ENCODE data around the gene ATP11B. TPM values are rescaled to one million over a fixed set of nuclear protein-coding genes. Genes with fewer than 3 reads are reported as not detected.
A peak's percentile ranks its signal among the peaks of the same experiment; 100 is the strongest.

The ATP11B gene
- total RNA-seq, 1 experiment from 2014 or later = 48.8 TPM

GRCh38 chr3:182913889-182914288 lies 120.6 kb downstream of the ATP11B start:
- intact Hi-C loops (cut with micrococcal nuclease) = no loop called here
- peak; percentile 15; the same call in 1 of the 2 replicates for ATAC-seq
- Histone ChIP-seq H3K9me3 (ENCODE audit: low read length) (no peaks in the 10 kb centered on the region), H3K4me1 (ENCODE audit: insufficient read depth, low read length) (0 out of 2 replicates have a peak, but pooled peaks cover 3% of the 10 kb centered on the region), H2AFZ (ENCODE audit: low read length) (no peak overlapping the region), H3K4me3 (ENCODE audit: low read length) (no peak overlapping the region), H3K79me2 (ENCODE audit: low read length) (no peaks in the 10 kb centered on the region), H3K27me3 (ENCODE audit: low read length) (no peaks in the 10 kb centered on the region), H3K9me2 (replicated peaks; ENCODE audit: low read length) (no peaks in the 10 kb centered on the region), H3K9ac (ENCODE audit: low read length) (no peak overlapping the region), H3F3A (ENCODE audit: low read length, unreplicated experiment) (no peaks in the 10 kb centered on the region), H3K36me3 (ENCODE audit: low read depth, low read length) (no peaks in the 10 kb centered on the region), H3K4me2 (ENCODE audit: low read length) (no peak overlapping the region), H3K27ac (ENCODE audit: low read length) (no peak overlapping the region), H4K20me1 (ENCODE audit: low read length) (no peaks in the 10 kb centered on the region)
- CTCF ChIA-PET = no interaction called here
- TF ChIP-seq EZH2phosphoT487 (IDR thresholded peaks at IDR 0.05; ENCODE audit: borderline replicate concordance, low read length) (no peak), EZH2 (IDR thresholded peaks at IDR 0.05; ENCODE audit: low read length, unreplicated experiment) (no peak)
- BruUV-seq (replicated peaks) = no TSS peak
- peak; percentile 18 for DNase-seq
- POLR2A ChIA-PET (ENCODE audit: unreplicated experiment) = no interaction called here

GRCh38 chr3:182914341-182914740 lies 121.0 kb downstream of the ATP11B start:
- H4K20me1 ChIP-seq (ENCODE audit: low read length) = no peaks in the 10 kb centered on the region
- no peak overlapping the region for H3K4me3 ChIP-seq (ENCODE audit: low read length)
- no peaks in the 10 kb centered on the region for H3K79me2 ChIP-seq (ENCODE audit: low read length)
- intact Hi-C loops (cut with micrococcal nuclease) = no loop called here
- TF ChIP-seq CTCF (conservative IDR thresholded peaks at IDR 0.05; ENCODE audit: low read depth, low read length) (no peak), EZH2 (IDR thresholded peaks at IDR 0.05; ENCODE audit: low read length, unreplicated experiment) (no peak), EZH2phosphoT487 (IDR thresholded peaks at IDR 0.05; ENCODE audit: borderline replicate concordance, low read length) (no peak)
- H3F3A ChIP-seq (ENCODE audit: low read length, unreplicated experiment) = no peaks in the 10 kb centered on the region
- 0 out of 2 replicates have a peak, but pooled peaks cover 3% of the 10 kb centered on the region for H3K4me1 ChIP-seq (ENCODE audit: insufficient read depth, low read length)
- H3K9me3 ChIP-seq (ENCODE audit: low read length) = no peaks in the 10 kb centered on the region
- no peak overlapping the region for H3K9ac ChIP-seq (ENCODE audit: low read length)
- POLR2A ChIA-PET (ENCODE audit: unreplicated experiment) = no interaction called here
- H2AFZ ChIP-seq (ENCODE audit: low read length) = no peak overlapping the region
- BruUV-seq (replicated peaks) = no TSS peak
- DNase-seq (no peak), ATAC-seq (peak; percentile 54)
- H3K4me2 ChIP-seq (ENCODE audit: low read length) = no peak overlapping the region
- H3K36me3 ChIP-seq (ENCODE audit: low read depth, low read length) = no peaks in the 10 kb centered on the region
- H3K27me3 ChIP-seq (ENCODE audit: low read length) = no peaks in the 10 kb centered on the region
- CTCF ChIA-PET = no interaction called here
- H3K9me2 ChIP-seq (replicated peaks; ENCODE audit: low read length) = no peaks in the 10 kb centered on the region
- H3K27ac ChIP-seq (ENCODE audit: low read length) = no peak overlapping the region

GRCh38 chr3:182917134-182917533 lies 123.8 kb downstream of the ATP11B start:
- Histone ChIP-seq H3F3A (ENCODE audit: low read length, unreplicated experiment) (no peaks in the 10 kb centered on the region), H3K4me2 (ENCODE audit: low read length) (no peak overlapping the region), H2AFZ (ENCODE audit: low read length) (no peak overlapping the region), H3K36me3 (ENCODE audit: low read depth, low read length) (no peaks in the 10 kb centered on the region), H3K79me2 (ENCODE audit: low read length) (no peaks in the 10 kb centered on the region), H3K9me2 (replicated peaks; ENCODE audit: low read length) (no peaks in the 10 kb centered on the region), H3K4me3 (ENCODE audit: low read length) (no peak overlapping the region), H3K27me3 (ENCODE audit: low read length) (no peaks in the 10 kb centered on the region), H3K9ac (ENCODE audit: low read length) (no peak overlapping the region), H3K27ac (ENCODE audit: low read length) (no peak overlapping the region), H3K9me3 (ENCODE audit: low read length) (no peaks in the 10 kb centered on the region), H4K20me1 (ENCODE audit: low read length) (no peaks in the 10 kb centered on the region), H3K4me1 (ENCODE audit: insufficient read depth, low read length) (0 out of 2 replicates have a peak, but pooled peaks cover 3% of the 10 kb centered on the region)
- no peak for DNase-seq
- ChIA-PET CTCF (no interaction called here), POLR2A (ENCODE audit: unreplicated experiment) (interaction anchor here (0.7 kb wide), 1 partner anchor 191 kb away, joined by 3 read pairs; no protein-coding TSS in a partner anchor)
- no peak for TF ChIP-seq CTCF (conservative IDR thresholded peaks at IDR 0.05; ENCODE audit: low read depth, low read length)
- TF ChIP-seq EZH2 (IDR thresholded peaks at IDR 0.05; ENCODE audit: low read length, unreplicated experiment) = no peak
- TF ChIP-seq EZH2phosphoT487 (IDR thresholded peaks at IDR 0.05; ENCODE audit: borderline replicate concordance, low read length) = no peak
- no peak for ATAC-seq
- BruUV-seq (replicated peaks) = no TSS peak
- intact Hi-C loops (cut with micrococcal nuclease) = no loop called here

Measured in PC-3 (cell line).